RWPE1 (cell line): ENCODE data around the gene SLIT3.

Source experiments
- CTCF ChIA-PET: fragments of 350-600 bp; sonication (Branson Sonifier 250); formaldehyde crosslinking; extraction: SDS; loops from one replicate; lab custom pipeline; 2021; lab: Yijun Ruan, JAX
- POLR2A ChIA-PET: fragments of 400-600 bp; formaldehyde crosslinking; extraction: SDS; loops from one replicate; lab custom pipeline; 2020; ENCODE audit warnings: antibody characterized with exemption; ENCODE audit not compliant: low non-redundant PET; lab: Yijun Ruan, JAX
- DNase-seq: peaks from one replicate; pipeline ENCODE4 v3.0.0; 2012; ENCODE audit warnings: low spot score
- H3K27ac ChIP-seq: fragments of 450-650 bp; 2 replicates; pipeline ENCODE4 v1.5.1; 2017
- TF ChIP-seq, protein P1 (sequence below): fragments of 450-650 bp; conservative IDR thresholded peaks from 2 replicates; pipeline ENCODE4 v1.5.1; 2017; ENCODE audit warnings: low read depth, mild to moderate bottlenecking

The SLIT3 gene

DNA sequence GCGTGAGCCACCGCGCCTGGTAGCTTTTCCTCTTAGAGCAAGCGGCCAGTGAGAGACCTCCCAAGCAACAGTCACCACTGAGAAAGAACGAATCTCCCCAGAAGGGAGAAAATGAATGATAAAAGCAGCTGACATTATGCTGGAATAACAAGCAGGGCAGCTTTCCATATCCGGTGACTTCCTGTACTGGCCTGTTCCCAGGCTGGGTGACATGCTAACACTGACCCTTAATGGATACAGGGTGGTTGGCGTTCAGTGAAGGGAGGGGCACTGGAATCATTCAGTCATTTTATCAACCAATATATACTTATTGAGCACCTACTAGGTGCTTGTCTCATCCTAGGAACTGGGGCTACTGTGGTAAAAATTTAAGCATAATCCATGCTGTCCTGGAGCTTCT, 364.4 kb downstream of the SLIT3 start:
- ChIA-PET POLR2A (no interaction called here), CTCF (interaction anchor here (0.5 kb wide), 1 partner anchor 369 kb away, joined by 3 read pairs; no protein-coding TSS in a partner anchor)
- DNase-seq: no peak
- TF ChIP-seq, protein P1, sequence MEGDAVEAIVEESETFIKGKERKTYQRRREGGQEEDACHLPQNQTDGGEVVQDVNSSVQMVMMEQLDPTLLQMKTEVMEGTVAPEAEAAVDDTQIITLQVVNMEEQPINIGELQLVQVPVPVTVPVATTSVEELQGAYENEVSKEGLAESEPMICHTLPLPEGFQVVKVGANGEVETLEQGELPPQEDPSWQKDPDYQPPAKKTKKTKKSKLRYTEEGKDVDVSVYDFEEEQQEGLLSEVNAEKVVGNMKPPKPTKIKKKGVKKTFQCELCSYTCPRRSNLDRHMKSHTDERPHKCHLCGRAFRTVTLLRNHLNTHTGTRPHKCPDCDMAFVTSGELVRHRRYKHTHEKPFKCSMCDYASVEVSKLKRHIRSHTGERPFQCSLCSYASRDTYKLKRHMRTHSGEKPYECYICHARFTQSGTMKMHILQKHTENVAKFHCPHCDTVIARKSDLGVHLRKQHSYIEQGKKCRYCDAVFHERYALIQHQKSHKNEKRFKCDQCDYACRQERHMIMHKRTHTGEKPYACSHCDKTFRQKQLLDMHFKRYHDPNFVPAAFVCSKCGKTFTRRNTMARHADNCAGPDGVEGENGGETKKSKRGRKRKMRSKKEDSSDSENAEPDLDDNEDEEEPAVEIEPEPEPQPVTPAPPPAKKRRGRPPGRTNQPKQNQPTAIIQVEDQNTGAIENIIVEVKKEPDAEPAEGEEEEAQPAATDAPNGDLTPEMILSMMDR: no peak
- no peak overlapping the region for H3K27ac ChIP-seq

DNA sequence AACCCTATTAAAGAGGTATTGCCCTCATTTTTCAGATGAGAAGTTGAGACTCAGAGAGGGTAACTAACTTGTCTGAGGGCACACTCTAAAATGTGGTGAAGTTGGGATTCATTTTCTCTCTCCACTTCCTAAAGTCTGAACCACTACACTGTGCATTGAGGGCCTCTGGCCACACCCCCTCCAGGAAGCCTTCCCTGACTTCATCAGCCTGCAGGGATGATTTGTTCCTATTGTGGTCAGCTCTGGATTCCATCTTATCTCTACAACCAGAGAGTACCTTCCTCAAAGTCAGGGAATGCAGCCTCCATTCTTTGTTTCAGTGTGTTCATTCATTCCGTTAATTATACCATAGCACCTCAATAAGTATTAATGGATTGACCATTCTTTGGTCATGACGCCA, 365.8 kb downstream of the SLIT3 start:
- H3K27ac ChIP-seq: no peak overlapping the region
- TF ChIP-seq, protein P1: no peak
- DNase-seq: no peak
- POLR2A ChIA-PET: no interaction called here
- CTCF ChIA-PET: interaction anchor here (0.6 kb wide), 1 partner anchor 257 kb away, joined by 3 read pairs; no protein-coding TSS in a partner anchor

DNA sequence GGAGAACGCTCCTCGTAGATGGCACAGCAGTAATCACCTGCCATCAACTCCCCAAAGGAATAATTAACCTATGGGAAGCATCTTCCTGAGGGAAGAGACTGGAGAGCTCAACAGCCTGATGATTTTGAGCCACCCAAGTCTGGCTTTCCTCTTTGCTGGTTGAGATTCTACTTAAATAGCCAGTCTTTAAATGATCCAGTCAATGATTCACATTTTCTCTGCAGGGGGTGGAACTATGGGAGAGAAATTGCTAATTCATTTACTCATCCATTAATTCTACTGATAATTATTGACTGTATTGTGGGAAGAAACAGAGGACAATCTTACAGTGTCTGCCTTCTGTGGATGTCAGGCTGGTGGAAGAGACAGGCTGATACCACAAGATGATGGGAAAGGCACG, 366.8 kb downstream of the SLIT3 start:
- DNase-seq: no peak
- ChIA-PET POLR2A (no interaction called here), CTCF (no interaction called here)

DNA sequence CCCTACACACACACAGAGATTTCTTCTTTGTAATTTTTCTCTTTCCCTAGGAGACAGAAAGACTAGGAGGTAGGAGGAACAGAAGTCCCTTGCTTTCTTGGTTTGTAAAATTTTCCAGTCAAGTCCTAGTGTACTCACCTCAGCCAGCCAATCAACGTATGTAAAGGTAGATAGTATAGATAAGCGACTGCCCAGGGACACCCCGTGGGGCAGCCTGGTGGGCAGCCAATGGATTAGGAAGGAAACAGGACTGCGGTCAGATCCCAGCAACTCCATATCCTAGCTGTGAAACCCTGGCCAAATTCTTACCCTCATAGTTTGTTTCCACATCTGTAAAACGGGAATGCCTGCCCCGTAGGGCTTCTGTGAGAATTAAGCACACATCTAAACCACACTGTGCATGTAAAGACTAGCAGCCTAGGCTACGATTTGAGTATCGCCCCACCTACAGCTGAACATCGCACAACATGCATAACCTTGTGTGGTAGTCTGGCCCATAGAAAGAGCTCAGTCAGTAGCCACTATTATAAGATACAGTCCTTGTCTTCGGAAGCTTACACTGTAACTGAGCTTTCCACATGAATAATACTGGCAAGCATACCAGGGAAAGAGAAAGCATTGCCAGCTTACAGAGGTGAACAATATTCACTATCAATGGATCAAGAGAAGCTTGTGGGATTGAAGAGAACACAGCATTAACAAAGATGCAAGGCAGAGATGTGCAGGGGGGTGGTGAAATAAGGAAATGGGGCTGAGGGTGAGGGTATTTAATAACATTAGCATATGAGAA, 368.3 kb downstream of the SLIT3 start:
- ChIA-PET CTCF (interaction anchor here (0.6 to 1.4 kb wide), 2 partner anchors 20 to 55 kb away, joined by 3 read pairs; no protein-coding TSS in a partner anchor), POLR2A (no interaction called here)
- no peak overlapping the region for H3K27ac ChIP-seq
- DNase-seq: no peak
- TF ChIP-seq, protein P1: no peak

More for the DNA sequence above, 366.8 kb downstream of the SLIT3 start:
- TF ChIP-seq, protein P1: no peak
- no peak overlapping the region for H3K27ac ChIP-seq

DNA sequence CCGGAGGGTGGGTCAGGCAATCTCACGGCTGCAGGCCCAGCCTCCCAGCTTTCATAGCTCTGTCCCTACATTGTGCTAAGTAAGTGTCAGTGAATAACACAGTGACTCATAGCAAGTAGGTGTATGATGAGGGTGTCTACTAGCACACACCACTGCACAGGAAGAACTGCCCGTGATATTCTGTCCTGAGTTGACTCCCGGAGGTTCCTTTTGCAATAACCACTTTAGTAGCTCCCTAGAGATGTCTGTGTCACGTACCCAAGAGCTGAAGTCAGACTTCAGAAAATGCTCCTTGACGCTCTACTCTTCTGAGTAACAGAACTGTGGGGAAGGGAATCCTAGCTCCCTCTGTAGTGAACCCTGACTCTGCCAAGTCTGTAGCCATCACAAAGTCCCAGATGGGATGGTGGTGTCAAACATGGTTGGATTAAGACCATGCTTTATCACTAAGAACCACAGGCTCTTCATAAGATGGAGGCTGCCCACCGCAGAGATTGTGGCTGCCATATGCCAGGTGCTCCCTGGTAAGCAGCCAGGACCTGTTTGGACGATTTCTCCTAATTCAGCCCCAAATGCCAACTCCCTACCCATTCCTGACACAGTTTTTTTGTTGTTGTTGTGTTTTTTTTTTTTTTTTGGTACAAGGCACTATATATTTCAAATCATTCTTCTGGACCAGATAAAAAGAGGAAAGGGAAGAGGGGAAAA, 369.1 kb downstream of the SLIT3 start:
- TF ChIP-seq, protein P1: no peak
- POLR2A ChIA-PET: no interaction called here
- DNase-seq: peak; percentile 62
- CTCF ChIA-PET: interaction anchor here (0.6 to 1.4 kb wide), 4 partner anchors 16 to 225 kb away, joined by 3 to 4 read pairs (median 3); no protein-coding TSS in a partner anchor
- H3K27ac ChIP-seq: no peak overlapping the region

DNA sequence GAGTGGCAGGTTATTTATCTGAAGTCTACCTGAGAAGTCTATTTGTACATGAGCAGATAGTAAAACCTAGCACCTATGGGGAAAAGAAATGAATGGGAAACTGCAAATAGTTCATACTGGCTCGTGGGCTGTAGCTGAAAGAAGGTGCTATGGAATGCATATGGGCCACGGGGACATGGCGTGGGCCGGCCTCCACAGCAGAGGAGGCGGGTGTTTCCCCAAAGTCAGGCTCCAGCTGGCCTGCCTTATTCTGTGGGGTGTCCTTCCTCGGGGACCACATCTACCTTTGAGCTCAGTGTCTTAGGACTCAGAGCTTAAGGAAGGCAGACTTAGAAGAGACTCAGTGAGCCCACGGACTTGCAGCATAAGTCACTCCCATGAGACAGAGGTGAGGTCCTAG, 371.3 kb downstream of the SLIT3 start:
- CTCF ChIA-PET: interaction anchor here (0.6 kb wide), 1 partner anchor 1234 kb away, joined by 3 read pairs; no protein-coding TSS in a partner anchor
- DNase-seq: no peak
- POLR2A ChIA-PET: interaction anchor here (0.6 kb wide), 1 partner anchor 192 kb away, joined by 3 read pairs; no protein-coding TSS in a partner anchor
- H3K27ac ChIP-seq: no peak overlapping the region
- TF ChIP-seq, protein P1: no peak
